ENCODE data around the gene HSF2BP.

GRCh38 chr21:43694437-43695079 is 35.3 kb upstream of the HSF2BP start:
- TF ChIP-seq PKNOX1 (IDR thresholded peaks at IDR 0.05) (no peak), FOXA1 (IDR thresholded peaks at IDR 0.05) (no peak), ZNF384 (IDR thresholded peaks at IDR 0.05) (no peak), HDGF (IDR thresholded peaks at IDR 0.05; ENCODE audit: borderline replicate concordance) (no peak), ARNT (IDR thresholded peaks at IDR 0.05) (no peak), FOXK2 (IDR thresholded peaks at IDR 0.05) (no peak), ELF4 (IDR thresholded peaks at IDR 0.05) (no peak), BHLHE40 (IDR thresholded peaks at IDR 0.05; ENCODE audit: borderline replicate concordance) (no peak)

Data from HEK293T (cell line).